HuH-7 (cell line): ENCODE measurements around the gene CXXC5.
"Not testable (repeated sequence)": the region's sequence is repeated elsewhere in the genome, so short reads cannot be mapped to it uniquely, and the experiment has no call there.

ENCODE experiments used
- DNase-seq: peaks from one replicate; pipeline ENCODE4 v3.0.0; 2011; ENCODE audit warnings: low spot score

The CXXC5 gene

GRCh38 chr5:139648205-139649081 is at the start of gene CXXC5:
CXXC5 (plus strand) TSS chr5:139648349; CDS start chr5:139680524, 32,175 bp downstream.
- DNase-seq, result peak; percentile 88

GRCh38 chr5:139598601-139598965 is 49.6 kb upstream of the CXXC5 start:
- not testable (repeated sequence) for DNase-seq

GRCh38 chr5:139600336-139600949 is 47.7 kb upstream of the CXXC5 start:
- DNase-seq, result no peak

- no peak for DNase-seq
These were observed 46.7 kb upstream of the CXXC5 start for GRCh38 chr5:139601429-139601828.

GRCh38 chr5:139601948-139602347 is 46.2 kb upstream of the CXXC5 start:
- not testable (repeated sequence) for DNase-seq

GRCh38 chr5:139605887-139606286 is 42.3 kb upstream of the CXXC5 start:
- DNase-seq, result no peak

GRCh38 chr5:139611703-139612584 is 36.2 kb upstream of the CXXC5 start:
- no peak for DNase-seq

GRCh38 chr5:139619861-139620260 is 28.3 kb upstream of the CXXC5 start:
- DNase-seq, result no peak

- not testable (repeated sequence) for DNase-seq
These were observed 22.8 kb upstream of the CXXC5 start for GRCh38 chr5:139625398-139625797.

GRCh38 chr5:139630855-139631254 is 17.3 kb upstream of the CXXC5 start:
- no peak for DNase-seq

- DNase-seq, result no peak
These were observed 16.5 kb upstream of the CXXC5 start for GRCh38 chr5:139631520-139632165.

GRCh38 chr5:139633295-139634027 is 14.7 kb upstream of the CXXC5 start:
- DNase-seq, result peak; percentile 76

GRCh38 chr5:139634028-139634325 is 14.2 kb upstream of the CXXC5 start:
- no peak for DNase-seq

GRCh38 chr5:139634541-139634940 is 13.6 kb upstream of the CXXC5 start:
- DNase-seq, result no peak

GRCh38 chr5:139635191-139635590 is 13.0 kb upstream of the CXXC5 start:
- DNase-seq, result no peak

GRCh38 chr5:139635606-139636206 is 12.4 kb upstream of the CXXC5 start:
- no peak for DNase-seq

- DNase-seq, result no peak
These were observed 11.8 kb upstream of the CXXC5 start for GRCh38 chr5:139636207-139636792.

- no peak for DNase-seq
These were observed 11.2 kb upstream of the CXXC5 start for GRCh38 chr5:139636975-139637408.

GRCh38 chr5:139637438-139638089 is 10.6 kb upstream of the CXXC5 start:
- DNase-seq, result peak; percentile 95
